AG04449 (cell line): ENCODE results near the gene MRI1.

Experiments
- CTCF ChIA-PET: fragments of 350-600 bp; formaldehyde crosslinking; extraction: SDS; loops from one replicate; lab custom pipeline; 2021; ENCODE audit warnings: antibody characterized with exemption; lab: Yijun Ruan, JAX
- POLR2A ChIA-PET: fragments of 400-600, 350-600 bp; formaldehyde crosslinking; extraction: SDS; loops from one replicate; lab custom pipeline; 2020; ENCODE audit warnings: antibody characterized with exemption, inconsistent platforms; lab: Yijun Ruan, JAX
- DNase-seq: peaks from one replicate; pipeline ENCODE4 v3.0.0-alpha.2; 2010; ENCODE audit warnings: low read depth, low spot score
- H3K4me3 ChIP-seq: 2 replicates; pipeline ENCODE4 v1.5.1; 2011; ENCODE audit warnings: low read depth, mild to moderate bottlenecking, control low read depth, low read length
- CTCF ChIP-seq: IDR thresholded peaks from one replicate; pipeline ENCODE4 v1.5.1; 2011; ENCODE audit warnings: mild to moderate bottlenecking, moderate library complexity, low read length, control low read depth, inconsistent platforms; ENCODE audit not compliant: insufficient read depth; ENCODE audit errors: missing control alignments

MRI1 gene

DNA sequence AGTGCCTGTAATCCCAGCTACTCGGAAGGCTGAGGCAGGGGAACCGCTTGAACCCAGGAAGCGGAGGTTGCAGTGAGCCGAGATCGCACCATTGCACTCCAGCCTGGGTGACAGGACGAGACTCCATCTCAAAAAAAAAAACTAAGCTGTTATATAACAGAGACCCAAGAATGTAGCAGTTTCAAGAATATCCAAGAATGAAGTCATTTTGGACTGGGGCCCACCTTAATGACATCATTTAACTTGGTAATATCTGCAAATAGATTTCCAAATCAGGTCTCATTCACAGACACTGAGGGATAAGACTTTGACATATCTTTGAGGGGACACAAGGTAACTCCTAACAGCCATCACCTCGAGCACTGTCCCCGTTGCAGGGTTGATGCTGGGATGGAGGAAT, 36.5 kb upstream of the MRI1 start:
- H3K4me3 ChIP-seq: no peak overlapping the region
- CTCF ChIA-PET: interaction anchor here (0.9 to 14.9 kb wide), 3 partner anchors 12 to 138 kb away, joined by 3 to 278 read pairs (median 3); no protein-coding TSS in a partner anchor
- POLR2A ChIA-PET: no interaction called here
- DNase-seq: peak; percentile 38
- no peak for TF ChIP-seq CTCF

- ChIA-PET POLR2A (no interaction called here), CTCF (interaction anchor here (0.7 to 14.9 kb wide), 6 partner anchors 9 to 455 kb away, joined by 3 to 278 read pairs (median 5); no protein-coding TSS in a partner anchor)
- TF ChIP-seq CTCF: no peak
- no peak overlapping the region for H3K4me3 ChIP-seq
- DNase-seq: peak; percentile 28
Observed at GRCh38 chr19:13729859-13730258, 34.5 kb upstream of the MRI1 start.

GRCh38 chr19:13731147-13731964, 33.0 kb upstream of the MRI1 start:
- no peak for TF ChIP-seq CTCF
- ChIA-PET POLR2A (interaction anchor here (0.8 to 1.2 kb wide), 4 partner anchors 13 to 115 kb away, joined by 3 to 11 read pairs (median 4); a partner anchor contains a TSS), CTCF (interaction anchor here (1.0 to 3.4 kb wide), 6 partner anchors 8 to 148 kb away, joined by 3 to 24 read pairs (median 4); a partner anchor contains a TSS)
- peak; percentile 90 for DNase-seq
- H3K4me3 ChIP-seq: peak overlapping the region; percentile 73

DNA sequence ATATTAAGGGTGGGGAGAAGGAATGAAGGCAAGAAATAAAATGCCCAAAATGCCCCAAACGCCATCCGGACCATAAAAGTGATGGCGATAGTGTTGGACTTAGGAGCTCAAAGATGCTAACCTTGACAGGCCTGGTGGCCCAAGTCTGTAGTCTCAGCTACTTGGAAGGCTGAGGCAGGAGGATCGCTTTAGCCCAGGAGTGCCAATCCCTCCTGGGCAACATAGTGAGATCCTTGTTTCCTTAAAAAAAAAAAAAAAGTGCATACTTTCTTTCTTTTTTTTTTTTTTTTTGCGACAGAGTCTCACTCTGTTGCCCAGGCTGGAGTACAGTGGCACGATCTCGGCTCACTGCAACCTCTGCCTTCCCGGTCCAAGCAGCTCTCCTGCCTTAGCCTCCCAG, 32.0 kb upstream of the MRI1 start:
- no peak for TF ChIP-seq CTCF
- no peak for DNase-seq
- CTCF ChIA-PET: interaction anchor here (1.0 to 3.4 kb wide), 3 partner anchors 10 to 15 kb away, joined by 4 to 24 read pairs (median 4); a partner anchor contains a TSS
- peak overlapping the region; percentile 73 for H3K4me3 ChIP-seq
- POLR2A ChIA-PET: interaction anchor here (0.7 kb wide), 1 partner anchor 941 kb away, joined by 3 read pairs; the partner anchor contains the start of gene JUNB

- no peak overlapping the region for H3K4me3 ChIP-seq
- TF ChIP-seq CTCF: no peak
- no peak for DNase-seq
- CTCF ChIA-PET: interaction anchor here (1.2 kb wide), 1 partner anchor 9 kb away, joined by 3 read pairs; no protein-coding TSS in a partner anchor
- POLR2A ChIA-PET: no interaction called here
Observed at GRCh38 chr19:13734751-13735150, 29.6 kb upstream of the MRI1 start.

DNA sequence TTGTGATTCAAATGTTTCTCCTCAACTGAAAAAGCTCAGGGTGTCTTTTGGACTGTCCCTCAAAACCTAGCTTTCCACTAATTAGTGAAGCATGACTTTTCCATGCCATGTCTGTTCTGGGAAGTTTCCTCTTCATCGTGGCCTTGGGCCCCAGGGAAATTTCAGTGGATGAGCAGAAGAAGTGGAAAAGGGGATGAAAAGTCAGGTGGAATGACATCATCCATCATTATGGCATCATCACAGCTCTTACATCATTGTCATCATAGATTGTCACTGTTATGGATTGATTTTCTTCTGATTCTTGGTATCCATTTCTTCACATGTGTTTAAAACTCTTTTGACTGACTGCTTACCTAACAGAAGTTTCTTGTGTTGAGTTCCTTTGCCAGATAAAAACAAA, 26.2 kb upstream of the MRI1 start:
- H3K4me3 ChIP-seq: no peak overlapping the region
- ChIA-PET POLR2A (no interaction called here), CTCF (interaction anchor here (1.1 to 2.4 kb wide), 2 partner anchors 10 to 124 kb away, joined by 3 to 9 read pairs; a partner anchor contains a TSS)
- TF ChIP-seq CTCF: no peak
- DNase-seq: no peak
